Trophoblast cell (in vitro differentiated cells and primary cell): ENCODE results near the gene PTPRJ.

ENCODE experiments used
- DNase-seq, 2 donors: peaks; one replicate each; pipeline ENCODE4 v3.0.0-alpha.2; 2016
- H2AFZ ChIP-seq: 2 replicates; pipeline ENCODE4 v1.6.1; 2013; ENCODE audit warnings: low read length, moderate library complexity, mild to moderate bottlenecking; ENCODE audit not compliant: insufficient read depth, poor library complexity
- H2AK5ac ChIP-seq: 2 replicates; pipeline ENCODE4 v1.6.1; 2013; ENCODE audit warnings: mild to moderate bottlenecking, low read length
- H2BK120ac ChIP-seq: 2 replicates; pipeline ENCODE4 v1.6.1; 2013; ENCODE audit warnings: low read length, mild to moderate bottlenecking, moderate library complexity; ENCODE audit not compliant: insufficient read depth, poor library complexity
- H2BK12ac ChIP-seq: 2 replicates; pipeline ENCODE4 v1.6.1; 2013; ENCODE audit warnings: mild to moderate bottlenecking, low read length, moderate library complexity
- H2BK5ac ChIP-seq: 2 replicates; pipeline ENCODE4 v1.6.1; 2013; ENCODE audit warnings: low read length, low read depth, moderate library complexity, mild to moderate bottlenecking; ENCODE audit not compliant: poor library complexity
- H3K14ac ChIP-seq: 2 replicates; pipeline ENCODE4 v1.6.1; 2013; ENCODE audit warnings: mild to moderate bottlenecking, low read length
- H3K18ac ChIP-seq: 2 replicates; pipeline ENCODE4 v1.6.1; 2013; ENCODE audit warnings: mild to moderate bottlenecking, low read length
- H3K23ac ChIP-seq: 2 replicates; pipeline ENCODE4 v1.6.1; 2013; ENCODE audit warnings: low read length
- H3K27ac ChIP-seq: 2 replicates; pipeline ENCODE4 v1.5.1; 2013; ENCODE audit warnings: low read depth, mild to moderate bottlenecking, inconsistent platforms, low read length, moderate library complexity
- H3K27me3 ChIP-seq: 2 replicates; pipeline ENCODE4 v1.6.1; 2013; ENCODE audit warnings: inconsistent platforms, mild to moderate bottlenecking, low read length, moderate library complexity; ENCODE audit not compliant: insufficient read depth
- H3K36me3 ChIP-seq, 2 experiments: 1 replicate in 1 of 2; 2 replicates in 1 of 2; pipeline ENCODE4 v1.6.1; 2013; ENCODE audit warnings: low read length in 2 of 2, mild to moderate bottlenecking in 2 of 2, moderate library complexity in 1 of 2; ENCODE audit not compliant: insufficient read depth in 2 of 2, control insufficient read depth in 1 of 2
- H3K4ac ChIP-seq: 2 replicates; pipeline ENCODE4 v1.6.1; 2013; ENCODE audit warnings: low read depth, mild to moderate bottlenecking, low read length, moderate library complexity
- H3K4me1 ChIP-seq, 2 experiments: 1 replicate in 1 of 2; 2 replicates in 1 of 2; pipeline ENCODE4 v1.6.1; 2013; ENCODE audit warnings: low read length in 2 of 2, mild to moderate bottlenecking in 2 of 2, moderate library complexity in 1 of 2; ENCODE audit not compliant: insufficient read depth in 2 of 2, control insufficient read depth in 1 of 2
- H3K4me2 ChIP-seq: 2 replicates; pipeline ENCODE4 v1.6.1; 2013; ENCODE audit warnings: inconsistent platforms, mild to moderate bottlenecking, low read length, moderate library complexity
- H3K4me3 ChIP-seq: 2 replicates; pipeline ENCODE4 v1.5.1; 2013; ENCODE audit warnings: mild to moderate bottlenecking, low read depth, low read length, inconsistent platforms
- H3K79me1 ChIP-seq: one replicate; pipeline ENCODE4 v1.6.1; 2013; ENCODE audit warnings: low read length
- H3K79me2 ChIP-seq: 2 replicates; pipeline ENCODE4 v1.6.1; 2013; ENCODE audit warnings: low read length, mild to moderate bottlenecking; ENCODE audit not compliant: control insufficient read depth, insufficient read depth, poor library complexity
- H3K9ac ChIP-seq: 2 replicates; pipeline ENCODE4 v1.6.1; 2013; ENCODE audit warnings: mild to moderate bottlenecking, low read length
- H3K9me3 ChIP-seq: 2 replicates; pipeline ENCODE4 v1.6.1; 2013; ENCODE audit warnings: low read depth, mild to moderate bottlenecking, control low read depth, inconsistent platforms, low read length; ENCODE audit not compliant: insufficient read depth
- H4K12ac ChIP-seq: 2 replicates; pipeline ENCODE4 v1.6.1; 2013; ENCODE audit warnings: low read depth, mild to moderate bottlenecking, low read length, moderate library complexity
- H4K8ac ChIP-seq: 2 replicates; pipeline ENCODE4 v1.6.1; 2013; ENCODE audit warnings: low read depth, mild to moderate bottlenecking, low read length, moderate library complexity
- H4K91ac ChIP-seq: one replicate; pipeline ENCODE4 v1.6.1; 2013; ENCODE audit warnings: low read depth, mild to moderate bottlenecking, low read length, moderate library complexity
- WGBS: extraction: QIAGEN DNeasy Blood & Tissue Kit; methylation state at CpG from one replicate; pipeline ENCODE4 v1.1.7; 2013; ENCODE audit warnings: missing lambda C conversion rate; ENCODE audit not compliant: insufficient read length, insufficient coverage; ENCODE audit errors: extremely low coverage; 5-methylcytosine and 5-hydroxymethylcytosine counted together

The PTPRJ gene

GRCh38 chr11:48044577-48044976 is 64.2 kb downstream of the PTPRJ start:
- no peak overlapping the region for H2BK5ac ChIP-seq
- no peak overlapping the region for H2BK12ac ChIP-seq
- H3K18ac ChIP-seq = no peak overlapping the region
- H3K79me2 ChIP-seq = peaks cover 2% of the 10 kb centered on the region
- no peak overlapping the region for H3K4me2 ChIP-seq
- H3K36me3 ChIP-seq = no peaks in the 10 kb centered on the region
- no peak overlapping the region for H4K12ac ChIP-seq
- no peaks in the 10 kb centered on the region for H3K27me3 ChIP-seq
- no peak overlapping the region for H4K91ac ChIP-seq
- H4K8ac ChIP-seq = no peak overlapping the region
- H3K9ac ChIP-seq = no peak overlapping the region
- H3K4ac ChIP-seq = no peak overlapping the region
- no peak for DNase-seq
- H2AFZ ChIP-seq = no peak overlapping the region
- no peak overlapping the region for H2AK5ac ChIP-seq
- H3K27ac ChIP-seq = no peak overlapping the region
- H3K4me1 ChIP-seq = peaks cover 14 to 15% of the 10 kb centered on the region in 2 experiments
- H3K23ac ChIP-seq = no peak overlapping the region
- no peaks in the 10 kb centered on the region for H3K9me3 ChIP-seq
- H2BK120ac ChIP-seq = no peak overlapping the region
- WGBS = no CpG with 5 or more reads among the region's 7 CpGs
- H3K4me3 ChIP-seq = no peak overlapping the region
- no peak overlapping the region for H3K14ac ChIP-seq
- peaks cover 7% of the 10 kb centered on the region for H3K79me1 ChIP-seq

- Histone ChIP-seq H3K79me2 (peaks cover 2% of the 10 kb centered on the region), H3K4me1 (peaks cover 16 to 17% of the 10 kb centered on the region in 2 experiments), H2AFZ (no peak overlapping the region), H2BK120ac (no peak overlapping the region), H3K79me1 (peaks cover 7% of the 10 kb centered on the region), H4K91ac (no peak overlapping the region), H2BK5ac (no peak overlapping the region), H4K8ac (no peak overlapping the region), H3K23ac (no peak overlapping the region), H3K18ac (no peak overlapping the region), H3K36me3 (no peaks in the 10 kb centered on the region), H3K4me3 (no peak overlapping the region), H2AK5ac (no peak overlapping the region), H3K9ac (no peak overlapping the region), H3K9me3 (no peaks in the 10 kb centered on the region), H3K4ac (no peak overlapping the region), H2BK12ac (no peak overlapping the region), H3K27me3 (no peaks in the 10 kb centered on the region), H3K4me2 (no peak overlapping the region), H3K14ac (no peak overlapping the region), H4K12ac (no peak overlapping the region), H3K27ac (no peak overlapping the region)
- DNase-seq = no peak
- WGBS = no CpG with 5 or more reads among the region's 5 CpGs
These were observed 65.2 kb downstream of the PTPRJ start for GRCh38 chr11:48045536-48045935.

- H2BK5ac ChIP-seq = no peak overlapping the region
- H3K79me1 ChIP-seq = peaks cover 8% of the 10 kb centered on the region
- WGBS = no CpG with 5 or more reads among the region's 8 CpGs
These were observed 67.3 kb downstream of the PTPRJ start for GRCh38 chr11:48047616-48048015.

GRCh38 chr11:48049036-48049435 is 68.7 kb downstream of the PTPRJ start:
- peaks cover 30 to 36% of the 10 kb centered on the region in 2 experiments for H3K4me1 ChIP-seq
- H3K4me2 ChIP-seq = no peak overlapping the region
- no CpG with 5 or more reads among the region's 6 CpGs for WGBS

More at GRCh38 chr11:48047616-48048015, 67.3 kb downstream of the PTPRJ start:
- no peak overlapping the region for H3K23ac ChIP-seq
- no peaks in the 10 kb centered on the region for H3K27me3 ChIP-seq
- no peak overlapping the region for H2BK120ac ChIP-seq
- H4K8ac ChIP-seq = no peak overlapping the region
- no peaks in the 10 kb centered on the region for H3K9me3 ChIP-seq
- H3K4me1 ChIP-seq = peaks cover 28 to 34% of the 10 kb centered on the region in 2 experiments
- peaks cover 2% of the 10 kb centered on the region for H3K79me2 ChIP-seq
- no peak overlapping the region for H3K4me2 ChIP-seq
- H3K18ac ChIP-seq = no peak overlapping the region
- H3K14ac ChIP-seq = no peak overlapping the region
- H2AFZ ChIP-seq = no peak overlapping the region
- no peak overlapping the region for H3K4ac ChIP-seq
- peak in 1 of 2 donors; percentile 61 for DNase-seq
- no peak overlapping the region for H2BK12ac ChIP-seq
- H3K4me3 ChIP-seq = no peak overlapping the region
- no peak overlapping the region for H4K12ac ChIP-seq
- H3K36me3 ChIP-seq = no peaks in the 10 kb centered on the region
- no peak overlapping the region for H4K91ac ChIP-seq
- no peak overlapping the region for H2AK5ac ChIP-seq
- H3K27ac ChIP-seq = no peak overlapping the region
- H3K9ac ChIP-seq = no peak overlapping the region

More at GRCh38 chr11:48049036-48049435, 68.7 kb downstream of the PTPRJ start:
- Histone ChIP-seq H3K27ac (no peak overlapping the region), H4K8ac (peak overlapping the region; percentile 32), H4K12ac (no peak overlapping the region), H3K9me3 (no peaks in the 10 kb centered on the region), H4K91ac (peak overlapping the region; percentile 50), H2BK5ac (peak overlapping the region; percentile 54), H3K36me3 (no peaks in the 10 kb centered on the region), H3K9ac (no peak overlapping the region), H3K18ac (peak overlapping the region; percentile 49), H2AFZ (peak overlapping the region; percentile 3), H3K79me2 (peaks cover 2% of the 10 kb centered on the region), H3K4ac (peak overlapping the region; percentile 24), H2BK12ac (peak overlapping the region; percentile 97), H3K79me1 (peaks cover 11% of the 10 kb centered on the region), H3K4me3 (no peak overlapping the region), H2AK5ac (peak overlapping the region; percentile 66), H3K14ac (peak overlapping the region; percentile 35), H3K23ac (no peak overlapping the region), H2BK120ac (peak overlapping the region; percentile 70), H3K27me3 (no peaks in the 10 kb centered on the region)
- no peak for DNase-seq
